ENCODE data around the gene DPP6.

The DPP6 gene

DNA sequence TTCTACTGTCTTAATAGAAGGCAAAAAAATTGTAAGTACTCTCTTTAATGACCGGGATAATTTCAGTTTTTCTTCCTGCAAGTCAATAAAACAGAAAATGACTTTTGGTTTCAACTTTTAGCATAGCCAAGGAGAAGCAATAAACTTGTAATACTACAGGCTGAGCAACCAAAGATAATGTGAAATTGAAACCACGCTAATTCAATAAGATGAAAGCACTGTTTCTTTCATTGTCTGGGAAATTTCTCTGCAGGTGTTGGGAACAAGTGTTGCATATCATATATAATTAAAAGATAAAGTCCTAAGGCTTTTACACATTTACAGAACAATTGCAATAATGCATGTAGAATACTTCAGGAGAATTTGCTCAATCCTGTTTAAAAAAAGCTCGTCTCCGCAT, 488.4 kb downstream of the DPP6 start:
- DNase-seq (ENCODE audit: low read depth), result no peak

DNA sequence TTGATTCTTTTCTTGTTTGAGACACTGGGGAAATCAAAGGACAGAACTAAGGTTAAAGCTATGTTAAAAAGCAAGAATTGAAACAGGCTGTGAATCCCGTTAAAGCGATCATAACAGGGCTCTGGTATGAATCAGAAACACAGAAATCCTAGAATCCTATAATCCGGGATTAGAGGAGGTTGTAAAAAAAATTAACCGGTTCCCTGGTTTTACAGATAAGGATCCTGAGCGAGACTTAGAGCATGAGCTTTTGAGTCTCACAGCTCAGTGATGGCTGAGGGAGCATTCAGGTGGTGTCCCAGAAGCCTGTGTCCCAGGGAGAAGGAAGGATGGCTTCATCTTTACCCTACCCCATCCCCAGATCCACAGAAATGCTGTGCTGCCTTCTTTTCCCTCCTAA, 489.4 kb downstream of the DPP6 start:
- no peak for DNase-seq (ENCODE audit: low read depth)

DNA sequence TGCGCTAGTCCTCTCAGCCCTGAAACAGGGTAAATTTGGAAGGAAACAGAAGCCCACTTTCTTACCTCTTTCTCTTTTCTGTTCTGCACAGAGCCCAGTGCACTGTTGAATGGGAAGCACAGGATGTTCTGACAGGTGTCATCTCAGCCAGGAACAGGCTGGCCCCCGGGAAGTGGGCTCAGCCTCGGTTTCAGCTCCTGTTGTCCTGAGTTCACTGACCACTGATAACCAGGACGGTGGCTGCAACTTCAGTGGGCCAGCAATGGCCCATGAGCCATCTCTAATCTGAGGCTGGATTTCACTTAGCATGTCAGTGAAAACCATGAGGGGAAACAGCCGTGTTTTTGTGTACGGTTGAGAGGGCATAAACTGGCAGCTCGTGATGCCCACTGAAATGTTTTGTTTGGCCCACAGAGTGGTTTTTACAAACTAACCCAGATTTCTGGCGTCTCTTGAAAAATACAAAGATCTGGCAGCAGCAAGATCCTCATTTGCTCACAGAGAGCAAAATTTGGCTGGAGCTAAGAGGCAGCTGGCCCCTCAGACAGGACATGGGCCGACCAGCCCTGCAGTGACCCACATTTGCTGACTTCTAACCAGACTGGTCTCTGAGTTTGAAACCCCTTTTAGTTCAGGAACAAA, 494.9 kb downstream of the DPP6 start:
- DNase-seq (ENCODE audit: low read depth), result no peak

DNA sequence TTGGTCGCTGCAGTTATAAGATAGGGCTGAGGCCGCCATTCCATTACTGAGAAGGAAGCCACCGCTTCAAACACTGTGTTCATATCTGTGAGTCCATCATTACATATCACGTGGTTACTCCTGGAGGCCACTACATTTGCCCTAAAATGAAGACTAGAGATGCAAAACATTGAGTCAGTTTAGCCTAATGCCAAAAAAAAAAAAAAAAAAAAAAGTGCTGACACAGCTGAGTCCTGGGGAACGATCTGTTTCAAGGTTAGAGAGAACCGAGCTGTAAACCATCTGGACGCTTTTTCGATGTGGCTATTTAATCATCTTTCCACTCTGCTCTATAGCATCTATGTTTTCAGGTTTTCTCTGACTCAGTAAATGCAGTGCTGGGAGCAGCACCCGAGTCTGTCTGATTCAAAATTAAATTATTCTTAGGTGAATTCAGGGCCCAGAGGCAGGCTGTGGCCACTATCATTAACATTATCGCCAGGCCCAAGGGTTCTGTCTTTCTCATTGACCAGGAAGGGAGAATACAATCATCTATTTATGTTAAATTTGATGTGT, 501.6 kb downstream of the DPP6 start:
- no peak for DNase-seq (ENCODE audit: low read depth)

DNA sequence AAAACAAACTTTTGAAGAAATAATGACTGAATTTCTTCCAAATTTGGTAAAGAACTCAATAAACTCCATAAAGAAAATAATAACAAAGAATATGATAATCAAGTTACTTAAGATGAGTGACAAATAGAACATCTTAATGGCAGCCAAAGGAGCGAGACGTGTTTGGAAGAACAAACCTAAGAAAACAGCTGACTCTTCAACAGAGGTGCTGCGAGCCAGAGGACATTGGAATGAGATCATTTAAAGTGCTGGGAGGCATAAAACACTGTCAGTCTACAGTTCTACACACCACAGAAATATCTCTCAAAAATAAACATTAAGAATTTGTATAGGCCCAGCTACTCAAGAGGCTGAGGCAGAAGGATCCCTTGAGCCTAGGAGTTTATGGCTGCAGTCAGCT, 507.3 kb downstream of the DPP6 start:
- no peak for DNase-seq (ENCODE audit: low read depth)

DNA sequence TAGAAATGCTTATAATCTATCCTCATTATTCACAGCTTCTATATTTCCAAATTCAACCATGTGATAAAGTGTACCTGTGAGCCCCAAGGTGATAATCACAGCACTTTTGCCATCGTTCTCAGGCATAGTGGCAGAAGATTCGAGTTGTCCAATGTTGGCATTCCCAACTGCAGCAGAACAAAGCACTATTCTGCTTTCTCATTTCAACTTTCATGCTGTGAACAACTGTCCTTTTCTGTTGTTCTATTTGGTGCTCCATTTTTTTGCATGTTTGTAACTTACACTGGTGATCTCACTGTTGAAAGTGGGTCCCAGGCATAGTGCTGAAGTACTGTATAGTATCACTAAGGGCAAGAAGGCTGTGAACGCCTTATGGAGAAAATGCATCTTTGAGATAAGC, 512.5 kb downstream of the DPP6 start:
- DNase-seq (ENCODE audit: low read depth), result no peak

DNA sequence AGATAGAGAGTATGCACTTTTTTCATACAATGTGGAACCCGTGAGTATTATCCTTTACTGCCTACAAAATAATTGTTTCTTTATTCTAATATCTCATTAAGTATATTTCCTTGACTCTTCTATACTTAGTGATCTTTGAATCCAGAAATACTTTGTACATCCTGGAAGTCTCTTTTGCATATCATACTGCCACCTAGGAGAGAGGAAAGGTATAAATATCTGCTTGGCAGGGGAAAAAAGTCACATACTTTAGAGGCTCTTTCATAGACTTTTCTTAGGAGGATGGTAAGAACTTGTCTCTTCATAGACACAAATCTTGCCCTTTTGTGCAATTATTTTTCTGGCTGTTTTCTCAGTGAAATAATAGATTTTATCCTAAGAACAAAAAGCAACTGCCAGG, 514.7 kb downstream of the DPP6 start:
- DNase-seq (ENCODE audit: low read depth), result no peak

DNA sequence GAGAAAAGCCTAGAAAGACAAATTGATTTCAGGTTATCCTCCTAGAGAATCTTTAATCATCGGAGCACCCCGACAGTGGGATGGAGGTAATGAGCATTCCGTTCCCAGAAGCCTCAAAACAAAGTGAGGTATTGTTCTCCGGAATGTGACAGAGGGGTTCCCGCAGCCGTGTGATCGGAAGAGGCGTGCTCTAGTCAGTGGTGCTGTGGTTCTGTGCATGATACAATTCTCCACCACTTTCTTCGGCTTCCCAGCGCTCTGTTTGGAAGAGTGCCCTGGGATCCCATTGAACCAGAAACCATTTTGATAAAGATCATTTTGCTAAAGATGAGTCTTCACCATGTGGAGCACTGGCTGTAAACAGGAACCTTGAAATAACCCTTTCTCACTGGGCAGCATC, 516.1 kb downstream of the DPP6 start:
- DNase-seq (ENCODE audit: low read depth), result no peak

DNA sequence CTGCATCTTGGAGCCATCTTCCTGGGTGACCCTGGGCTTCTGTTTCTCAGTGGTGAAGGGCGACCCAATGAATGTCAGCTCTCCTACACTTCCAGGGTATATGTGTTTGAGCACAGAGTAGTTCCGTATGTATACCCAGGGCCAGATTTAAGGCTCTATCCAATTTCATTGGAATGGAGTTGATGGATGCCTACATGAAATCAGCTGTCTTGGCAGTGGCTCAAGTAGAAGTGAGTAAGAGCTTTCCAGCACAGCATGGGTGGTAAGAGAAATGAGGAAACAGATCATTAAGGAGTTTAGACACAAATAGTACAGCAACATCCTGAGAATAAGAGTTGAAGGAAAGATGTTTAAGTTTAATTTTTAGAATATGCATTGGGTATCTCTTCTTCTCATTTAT, 517.7 kb downstream of the DPP6 start:
- no peak for DNase-seq (ENCODE audit: low read depth)

DNA sequence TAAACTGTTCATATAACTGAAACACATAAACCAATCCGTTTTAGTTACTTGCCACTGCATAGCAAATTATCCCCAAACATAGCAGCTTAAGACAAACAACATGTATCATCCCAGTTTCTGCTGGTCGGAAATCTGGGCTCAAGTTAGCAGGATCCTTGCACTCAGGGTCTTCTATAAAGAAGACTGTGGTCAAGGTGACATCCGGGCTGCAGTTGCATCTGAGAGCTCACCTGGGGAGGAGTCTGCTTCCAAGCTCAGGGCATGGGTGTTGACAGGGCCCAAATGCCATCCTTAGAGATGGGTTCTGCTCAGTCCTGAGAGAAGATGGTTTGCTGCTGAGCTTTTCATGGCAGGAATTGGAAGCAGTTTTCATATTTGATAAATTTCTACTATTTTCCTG, 519.6 kb downstream of the DPP6 start:
- DNase-seq (ENCODE audit: low read depth), result no peak

DNA sequence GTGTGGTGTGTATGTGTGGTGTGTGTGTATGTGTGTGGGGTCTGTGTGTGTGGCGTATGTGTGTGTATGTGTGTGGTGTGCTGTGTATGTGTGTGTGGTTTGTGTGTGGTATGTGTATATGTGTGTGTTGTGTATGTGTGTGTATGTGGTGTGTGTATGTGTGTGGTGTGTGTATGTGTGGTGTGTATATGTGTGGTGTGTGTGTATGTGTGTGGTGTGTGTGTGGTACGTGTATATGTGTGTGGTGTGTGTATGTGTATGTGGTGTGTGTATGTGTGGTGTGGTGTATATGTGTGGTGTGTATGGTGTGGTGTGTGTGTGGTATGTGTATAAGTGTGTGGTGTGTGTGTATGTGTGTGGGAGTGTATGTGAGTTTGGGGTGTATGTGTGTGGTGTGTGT, 522.0 kb downstream of the DPP6 start:
- no peak for DNase-seq (ENCODE audit: low read depth)

DNA sequence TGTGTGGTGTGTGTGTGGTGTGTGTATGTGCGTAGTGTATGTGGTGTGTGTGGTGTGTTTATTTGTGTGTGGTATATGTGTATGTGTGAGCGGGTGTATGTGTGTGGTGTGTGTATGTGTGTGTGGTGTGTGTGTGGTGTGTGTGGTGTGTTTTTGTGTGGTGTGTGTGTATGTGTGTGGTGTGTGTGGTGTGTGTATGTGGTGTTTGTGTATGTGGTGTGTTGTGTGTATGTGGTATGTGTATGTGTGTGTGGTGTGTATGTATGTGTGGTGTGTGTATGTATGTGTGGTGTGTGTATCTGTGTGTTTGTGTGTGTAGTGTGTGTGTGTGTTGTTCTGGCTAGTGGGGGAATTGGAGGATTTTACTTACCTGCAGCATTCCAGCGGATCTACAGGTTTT, 523.3 kb downstream of the DPP6 start:
- DNase-seq (ENCODE audit: low read depth), result no peak

DNA sequence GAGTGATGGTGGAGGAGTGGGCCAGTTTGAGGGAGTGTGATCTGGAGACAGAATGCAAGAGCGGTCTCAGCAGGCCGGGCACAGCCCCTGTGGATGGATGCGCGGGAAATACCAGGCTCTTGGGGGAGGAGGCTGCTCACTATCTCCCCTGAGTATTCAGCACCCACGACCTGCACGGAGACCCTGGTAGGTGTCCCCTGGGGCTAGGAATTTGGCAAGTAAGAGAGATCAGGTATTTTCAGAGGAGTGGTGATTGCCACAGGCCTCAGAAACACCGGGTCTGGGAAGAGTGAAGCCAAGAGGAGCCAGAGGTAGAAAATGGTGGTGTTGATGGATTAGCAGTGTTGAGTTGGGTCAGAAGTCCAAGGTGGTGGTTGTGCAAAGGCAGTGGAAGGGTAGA, 524.4 kb downstream of the DPP6 start:
- no peak for DNase-seq (ENCODE audit: low read depth)

DNA sequence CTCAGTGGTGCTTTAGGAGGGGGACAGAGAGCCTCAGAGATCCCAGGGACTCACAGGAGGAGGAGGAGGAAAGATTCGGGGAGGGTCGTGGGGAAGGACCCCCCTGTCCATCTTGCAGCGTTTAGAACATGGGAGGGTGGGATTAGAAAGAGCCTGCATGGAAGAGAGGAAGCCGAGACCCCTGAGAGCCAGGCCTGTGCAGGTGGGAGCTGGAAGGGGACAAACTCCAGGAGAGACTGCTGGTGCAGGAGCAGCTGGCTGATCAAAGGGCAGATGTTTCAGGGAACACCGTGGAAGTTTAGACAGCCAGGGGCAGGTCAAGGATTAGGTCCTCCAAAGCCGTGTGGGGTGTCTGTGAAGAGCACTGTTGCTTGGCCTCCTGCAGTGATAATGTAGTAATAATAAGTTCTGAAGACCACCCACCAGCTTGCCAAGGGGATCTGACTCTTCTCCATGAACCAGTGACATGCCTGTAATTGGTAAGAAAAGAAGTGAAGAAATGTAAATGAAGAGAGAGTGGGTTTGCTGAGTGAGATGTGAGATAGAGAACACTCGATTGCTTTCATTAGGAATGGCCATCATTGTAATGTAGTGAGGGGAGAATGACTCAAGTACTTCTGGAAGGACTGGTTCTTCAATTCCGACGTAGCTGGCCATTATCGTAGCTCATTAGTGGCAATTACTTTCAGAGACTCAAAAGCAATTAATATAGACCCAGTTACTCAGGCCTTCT, 525.1 kb downstream of the DPP6 start:
- DNase-seq (ENCODE audit: low read depth), result no peak

DNA sequence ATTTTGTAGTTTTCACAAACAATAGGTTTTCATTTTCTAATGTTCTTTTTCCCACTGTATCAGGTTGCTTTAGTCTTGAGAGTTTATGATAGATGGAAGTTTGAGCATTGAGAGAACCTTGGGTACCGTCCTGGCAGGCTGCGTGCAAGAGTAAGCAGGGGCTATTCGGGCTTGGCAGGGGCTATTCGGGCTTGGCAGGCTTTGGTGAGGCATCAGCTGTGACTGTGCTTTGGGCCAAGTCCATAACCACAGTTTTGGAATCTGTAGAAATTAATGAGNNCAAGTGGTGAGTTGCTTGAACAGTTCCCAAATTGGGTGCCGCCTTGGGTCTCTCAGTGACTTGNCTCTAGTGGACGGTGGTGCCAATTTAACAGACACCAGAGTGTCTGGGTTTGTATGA, 526.1 kb downstream of the DPP6 start:
- DNase-seq (ENCODE audit: low read depth), result no peak

DNA sequence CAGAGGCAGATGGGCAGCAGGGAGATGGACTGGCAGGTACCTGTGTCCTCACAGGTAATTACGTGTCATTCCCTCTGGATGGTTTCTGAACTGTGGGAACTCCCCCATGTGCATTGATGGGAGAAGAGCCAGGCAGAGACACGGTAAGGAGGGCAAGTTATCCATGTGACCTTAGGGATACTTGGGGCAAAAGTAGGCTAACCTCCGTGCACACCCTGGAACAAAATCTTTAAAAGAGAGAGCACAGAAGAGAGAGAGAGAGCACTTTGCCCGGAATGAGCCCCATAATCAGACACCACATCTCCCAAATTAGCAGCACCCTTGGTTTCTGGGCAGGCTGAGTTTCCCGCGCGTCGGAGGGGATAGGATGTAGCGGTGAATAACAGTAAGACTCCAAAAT, 527.5 kb downstream of the DPP6 start:
- DNase-seq (ENCODE audit: low read depth), result no peak

DNA sequence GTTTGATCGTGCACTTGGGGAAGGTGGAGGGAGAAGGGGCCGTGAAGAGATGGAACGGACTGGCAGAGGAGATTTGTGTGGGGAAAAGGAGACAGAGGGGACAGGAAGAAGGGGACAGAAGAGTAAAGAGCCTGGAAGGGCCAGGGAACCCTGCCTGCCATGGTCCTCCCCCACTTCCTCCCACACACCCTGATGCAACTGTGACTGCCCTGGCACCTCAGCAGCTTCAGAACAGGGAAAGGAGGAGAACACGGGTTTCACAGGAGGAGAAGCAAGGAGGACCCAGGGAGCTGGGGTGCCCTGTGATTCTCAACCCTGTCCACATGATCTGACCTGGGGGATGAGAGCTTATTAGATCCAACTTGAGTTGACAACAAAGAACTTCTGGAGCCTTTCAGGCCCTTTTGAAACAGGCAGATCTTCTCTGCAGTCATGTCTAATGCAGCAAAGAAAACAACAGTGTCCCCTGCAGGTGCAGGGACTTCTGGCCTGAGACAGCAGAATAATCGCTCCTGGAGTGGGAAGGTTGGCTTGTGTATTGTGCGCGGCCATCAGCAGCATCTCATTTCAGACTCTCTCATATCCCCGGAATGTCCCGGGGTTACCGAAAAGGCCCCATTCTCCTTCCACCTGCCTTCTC, 529.2 kb downstream of the DPP6 start:
- no peak for DNase-seq (ENCODE audit: low read depth)

DNA sequence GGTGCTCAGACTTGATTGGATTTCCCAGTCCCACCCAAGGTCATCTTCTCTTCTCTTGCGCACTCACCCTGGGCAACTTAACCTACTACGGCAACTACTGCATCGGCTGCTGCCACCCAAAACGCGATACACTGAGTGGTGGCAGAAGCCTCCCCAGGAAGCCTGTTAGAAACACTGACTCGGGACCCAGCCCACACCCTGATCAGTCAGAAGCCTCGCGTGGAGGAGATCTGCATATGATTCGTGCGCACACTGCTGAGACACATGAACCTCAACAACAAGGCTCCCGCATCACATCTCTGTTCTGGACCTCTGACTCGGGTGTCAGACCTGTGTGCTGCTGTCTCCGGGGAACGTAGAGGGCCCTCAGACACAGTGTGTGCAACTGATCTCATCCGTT, 531.3 kb downstream of the DPP6 start:
- no peak for DNase-seq (ENCODE audit: low read depth)

DNA sequence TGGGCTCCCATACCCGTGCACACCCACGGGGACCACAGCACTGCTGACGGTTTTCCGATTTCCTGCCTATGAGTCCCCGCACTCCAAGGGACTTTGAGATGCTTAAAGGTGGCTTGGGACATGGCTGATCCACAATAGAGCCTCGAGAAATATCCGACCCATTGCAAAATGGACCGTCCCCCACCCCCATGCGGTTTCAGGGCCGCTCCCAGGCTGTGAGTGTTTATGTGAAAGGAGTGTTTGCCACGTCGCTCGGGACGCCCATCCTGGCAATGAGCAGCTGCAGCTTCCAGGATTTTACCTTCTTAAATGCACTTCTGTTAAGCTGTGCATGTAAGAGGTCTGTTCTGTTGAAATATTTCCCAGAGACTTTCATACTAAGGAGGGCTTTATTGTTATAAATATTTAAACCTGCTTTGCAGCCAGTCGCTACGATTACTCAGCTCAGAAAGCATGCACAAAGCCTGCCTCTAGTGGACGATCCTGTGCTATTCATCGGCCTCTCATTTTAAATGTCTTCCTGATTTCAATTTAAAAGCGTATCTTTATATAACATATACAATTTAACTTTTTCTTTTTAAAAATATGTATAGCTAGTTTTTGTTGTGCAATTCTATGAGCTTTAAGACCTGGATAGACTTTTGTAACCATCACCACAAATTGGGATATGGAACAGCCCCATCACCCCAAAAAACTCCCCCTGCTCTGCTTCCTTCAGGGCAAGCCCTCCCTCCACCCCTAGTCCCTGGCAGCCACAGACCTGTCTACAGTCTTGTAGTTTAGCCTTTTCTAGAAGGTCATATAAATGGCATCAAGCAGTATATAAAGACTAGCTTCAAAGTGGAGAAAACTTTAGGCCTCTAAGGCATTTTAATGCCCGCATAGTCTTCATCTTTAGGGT, 532.4 kb downstream of the DPP6 start:
- no peak for DNase-seq (ENCODE audit: low read depth)

DNA sequence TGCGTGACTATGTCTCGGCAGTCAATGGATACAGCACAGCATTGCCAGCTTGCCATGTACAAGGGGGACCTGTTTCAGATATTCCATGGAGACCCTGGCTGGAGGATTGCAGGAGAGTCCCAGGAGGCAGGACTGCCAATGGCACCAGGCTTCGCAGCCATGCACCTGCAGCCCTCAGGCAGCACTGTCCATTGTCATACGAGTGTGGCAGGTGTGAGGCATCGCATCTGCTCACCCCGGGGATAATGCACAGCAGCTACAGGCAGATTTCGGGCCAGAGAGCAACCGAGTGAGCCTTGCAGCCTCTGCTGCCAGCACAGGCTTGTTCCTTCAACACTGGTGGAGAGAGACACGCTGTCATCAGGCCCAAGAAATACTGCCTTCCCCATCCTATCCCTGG, 535.6 kb downstream of the DPP6 start:
- no peak for DNase-seq (ENCODE audit: low read depth)

DNA sequence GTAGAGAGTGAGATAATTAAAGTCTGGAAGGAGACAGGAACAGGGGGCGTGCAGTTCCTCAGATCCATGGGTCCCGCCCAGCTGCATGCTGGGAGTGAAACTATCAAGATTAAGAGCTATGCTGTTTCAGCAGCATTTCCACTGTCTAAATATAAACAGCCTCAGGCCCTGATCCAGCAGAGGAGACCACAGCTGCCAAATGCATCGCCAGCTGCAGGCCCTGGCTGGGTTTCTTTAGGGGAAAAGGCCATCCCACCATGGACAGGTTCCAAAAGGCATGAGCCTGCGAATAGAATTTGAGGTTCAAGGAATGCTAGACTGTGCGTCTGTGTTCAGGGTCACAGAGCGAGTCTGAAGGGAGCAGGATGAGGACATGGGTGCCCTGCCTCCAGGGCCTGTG, 539.3 kb downstream of the DPP6 start:
- no peak for DNase-seq (ENCODE audit: low read depth)

DNA sequence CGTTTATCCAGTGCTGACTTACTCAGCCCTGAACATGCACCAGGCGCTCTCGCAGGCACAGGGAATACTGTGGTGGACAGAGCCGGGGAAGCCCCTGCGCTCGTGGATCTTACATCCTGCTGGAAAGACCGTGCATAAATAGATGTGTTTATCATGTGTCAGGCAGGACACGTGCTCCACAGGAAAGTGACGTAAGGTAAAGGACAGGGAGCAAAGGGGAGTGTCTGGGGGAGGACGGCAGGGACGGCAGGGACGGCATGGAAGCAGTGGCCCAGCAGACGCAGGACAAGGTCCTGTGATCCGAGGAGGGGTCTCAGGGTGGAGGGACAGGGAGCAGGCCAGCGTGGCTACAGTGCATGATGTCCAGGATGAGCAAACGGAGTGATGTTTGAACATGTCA, 540.2 kb downstream of the DPP6 start:
- DNase-seq (ENCODE audit: low read depth), result no peak
